HEK293 (cell line): ENCODE measurements around the gene PTTG2.

Source experiments
- CTCF ChIP-seq: fragments of 450-650 bp; formaldehyde crosslinking; IDR thresholded peaks from 2 replicates; pipeline ENCODE4 v1.5.1; 2016; ENCODE audit warnings: missing biosample characterization, missing genetic modification characterization
- HIC1 ChIP-seq: fragments of 450-650 bp; formaldehyde crosslinking; IDR thresholded peaks from 2 replicates; pipeline ENCODE4 v1.5.1; 2016; ENCODE audit warnings: missing biosample characterization, missing genetic modification characterization
- MZF1 ChIP-seq: fragments of 450-650 bp; formaldehyde crosslinking; IDR thresholded peaks from 2 replicates; pipeline ENCODE4 v1.5.1; 2017; ENCODE audit warnings: missing biosample characterization, missing genetic modification characterization, borderline replicate concordance
- SCRT1 ChIP-seq: fragments of 450-650 bp; formaldehyde crosslinking; IDR thresholded peaks from 2 replicates; pipeline ENCODE4 v1.5.1; 2016; ENCODE audit warnings: missing biosample characterization, missing genetic modification characterization, borderline replicate concordance
- TRIM28 ChIP-seq: IDR thresholded peaks from 2 replicates; pipeline ENCODE4 v1.6.1; 2011; ENCODE audit warnings: low read length, control low read depth, borderline replicate concordance
- ZBTB26 ChIP-seq: fragments of 450-650 bp; formaldehyde crosslinking; optimal IDR thresholded peaks from 2 replicates; pipeline ENCODE3; 2016; ENCODE audit warnings: missing biosample characterization, mild to moderate bottlenecking, missing genetic modification characterization
- ZNF26 ChIP-seq: fragments of 450-650 bp; formaldehyde crosslinking; IDR thresholded peaks from 2 replicates; pipeline ENCODE4 v1.5.1; 2016; ENCODE audit warnings: missing biosample characterization, missing genetic modification characterization
- ZNF274 ChIP-seq, 2 experiments: fragments of 200-500 bp in 1 of 2; fragments of 450-650 bp in 1 of 2; sonication (Bioruptor generic) in 1 of 2; formaldehyde crosslinking in 1 of 2; IDR thresholded peaks; 2 replicates each; pipeline versions ENCODE4 v1.5.1 to v1.6.1; 2014 to 2016; ENCODE audit warnings: borderline replicate concordance in 1 of 2, inconsistent platforms in 1 of 2, low read length in 1 of 2, missing biosample characterization in 1 of 2, missing genetic modification characterization in 1 of 2
- ZNF280D ChIP-seq: fragments of 450-650 bp; formaldehyde crosslinking; IDR thresholded peaks from 2 replicates; pipeline ENCODE4 v1.5.1; 2016; ENCODE audit warnings: missing biosample characterization, missing genetic modification characterization
- ZNF391 ChIP-seq: fragments of 450-650 bp; formaldehyde crosslinking; IDR thresholded peaks from 2 replicates; pipeline ENCODE4 v1.5.1; 2016; ENCODE audit warnings: low read depth, missing biosample characterization, missing genetic modification characterization, borderline replicate concordance
- ZNF423 ChIP-seq: fragments of 450-650 bp; formaldehyde crosslinking; IDR thresholded peaks from 2 replicates; pipeline ENCODE4 v1.5.1; 2016; ENCODE audit warnings: missing biosample characterization, missing genetic modification characterization

- TF ChIP-seq MZF1 (tag by site-specific recombination) = no peak
- no peak for TF ChIP-seq CTCF (tag by site-specific recombination)
- no peak for TF ChIP-seq ZNF274 (IDR thresholded peaks at IDR 0.05; ENCODE audit: low read length)
- no peak for TF ChIP-seq ZNF274 (tag by site-specific recombination; IDR thresholded peaks at IDR 0.05; ENCODE audit: borderline replicate concordance)
- TF ChIP-seq ZNF280D (tag by site-specific recombination) = no peak
- no peak for TF ChIP-seq TRIM28
- TF ChIP-seq SCRT1 (tag by site-specific recombination) = no peak
- TF ChIP-seq ZNF26 (tag by site-specific recombination) = no peak
- no peak for TF ChIP-seq ZNF423 (tag by site-specific recombination)
- no peak for TF ChIP-seq ZBTB26 (tag by site-specific recombination)
- no peak for TF ChIP-seq ZNF391 (tag by site-specific recombination)
- TF ChIP-seq HIC1 (tag by site-specific recombination) = no peak
These were observed 45.4 kb downstream of the PTTG2 start for GRCh38 chr4:38005637-38006036.
